Spinal cord (tissue), 10 donors: ENCODE results near the gene LASP1. TPM values are rescaled to one million over a fixed set of nuclear protein-coding genes. Genes with fewer than 3 reads are reported as not detected.

Experiments
- DNase-seq, 6 donors: peaks; one replicate each; pipeline versions ENCODE4 v3.0.0 to v3.0.0-alpha.2; 2013 to 2015; ENCODE audit warnings: low spot score in 6 of 6, low read depth in 4 of 6
- H3K27ac ChIP-seq: one replicate; pipeline ENCODE4 v1.5.1; 2013; ENCODE audit warnings: low read depth, low read length, control low read depth
- H3K27me3 ChIP-seq: one replicate; pipeline ENCODE4 v1.6.1; 2013; ENCODE audit warnings: low read length; ENCODE audit not compliant: control insufficient read depth, insufficient read depth
- H3K36me3 ChIP-seq: one replicate; pipeline ENCODE4 v1.6.1; 2013; ENCODE audit warnings: low read length; ENCODE audit not compliant: control insufficient read depth, insufficient read depth
- H3K4me1 ChIP-seq: one replicate; pipeline ENCODE4 v1.6.1; 2013; ENCODE audit warnings: low read length; ENCODE audit not compliant: control insufficient read depth, insufficient read depth
- H3K4me3 ChIP-seq: one replicate; pipeline ENCODE4 v1.5.1; 2013; ENCODE audit warnings: low read depth, low read length, control low read depth
- H3K9me3 ChIP-seq: one replicate; pipeline ENCODE4 v1.6.1; 2013; ENCODE audit warnings: low read length; ENCODE audit not compliant: control insufficient read depth, insufficient read depth
- WGBS: methylation state at CpG from one replicate; pipeline ENCODE4 v1.1.5; 2013; ENCODE audit warnings: missing lambda C conversion rate; ENCODE audit not compliant: insufficient coverage; 5-methylcytosine and 5-hydroxymethylcytosine counted together
- polyA plus RNA-seq, 2 donors: library from polyadenylated mRNA; unstranded; fragments of 120-200 nt; gene quantifications; one replicate each; pipeline ENCODE4 v1.2.1, GENCODE V29; 2013; ENCODE audit not compliant: insufficient read length in 2 of 2
- total RNA-seq, 2 donors: library from RNA; depleted of rRNA in 1 of 2; stranded (reverse); fragments of 120-200 nt in 1 of 2; fragments of >200 nt in 1 of 2; gene quantifications; one replicate each; pipeline versions ENCODE4 v1.2.3 to v1.2.4, GENCODE V29; 2013 to 2014
- donor health status: healthy.

Gene LASP1
- total and polyA plus RNA-seq, 4 donors, result 41.2 to 125 (median 93.9) TPM

DNA sequence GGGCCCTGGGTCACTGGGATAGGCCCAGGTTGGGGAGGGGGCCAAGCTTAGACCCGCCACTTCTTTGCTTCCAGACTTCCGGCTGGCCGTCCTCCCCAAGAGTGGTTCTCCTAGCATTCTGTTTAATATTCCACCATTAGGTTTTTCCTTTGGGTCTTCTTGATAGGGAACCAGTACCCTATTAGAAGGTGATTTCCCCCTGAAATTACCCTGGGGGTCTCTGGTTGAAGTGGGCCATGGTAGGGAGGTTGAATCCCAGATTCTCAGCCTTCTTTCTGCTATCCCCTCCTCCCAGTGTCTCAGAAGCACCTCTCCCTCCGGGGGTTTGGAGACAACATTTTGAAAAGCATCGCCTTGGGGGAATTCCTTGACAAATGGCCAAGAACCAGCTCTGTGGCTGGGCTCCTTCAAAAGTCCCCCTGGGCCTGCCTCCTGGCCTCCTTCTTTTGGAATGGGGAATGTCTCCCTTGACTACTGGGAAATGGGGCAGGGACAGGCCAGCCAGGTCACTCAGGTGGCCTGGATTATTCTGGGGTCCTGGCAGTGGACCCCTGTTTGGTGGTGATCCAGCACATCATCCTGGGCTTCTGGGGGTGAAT lies 5.7 kb downstream of the LASP1 start:
- peak in 1 of 6 donors; percentile 58 for DNase-seq
- WGBS, result 35% methylated on average over 2 of the region's 5 CpGs
- H3K27me3 ChIP-seq, result no peaks in the 10 kb centered on the region
- no peak overlapping the region for H3K4me3 ChIP-seq
- H3K36me3 ChIP-seq, result peaks cover 45% of the 10 kb centered on the region
- peaks cover 87% of the 10 kb centered on the region for H3K4me1 ChIP-seq
- peak overlapping the region; percentile 78 for H3K27ac ChIP-seq
- H3K9me3 ChIP-seq, result no peaks in the 10 kb centered on the region

DNA sequence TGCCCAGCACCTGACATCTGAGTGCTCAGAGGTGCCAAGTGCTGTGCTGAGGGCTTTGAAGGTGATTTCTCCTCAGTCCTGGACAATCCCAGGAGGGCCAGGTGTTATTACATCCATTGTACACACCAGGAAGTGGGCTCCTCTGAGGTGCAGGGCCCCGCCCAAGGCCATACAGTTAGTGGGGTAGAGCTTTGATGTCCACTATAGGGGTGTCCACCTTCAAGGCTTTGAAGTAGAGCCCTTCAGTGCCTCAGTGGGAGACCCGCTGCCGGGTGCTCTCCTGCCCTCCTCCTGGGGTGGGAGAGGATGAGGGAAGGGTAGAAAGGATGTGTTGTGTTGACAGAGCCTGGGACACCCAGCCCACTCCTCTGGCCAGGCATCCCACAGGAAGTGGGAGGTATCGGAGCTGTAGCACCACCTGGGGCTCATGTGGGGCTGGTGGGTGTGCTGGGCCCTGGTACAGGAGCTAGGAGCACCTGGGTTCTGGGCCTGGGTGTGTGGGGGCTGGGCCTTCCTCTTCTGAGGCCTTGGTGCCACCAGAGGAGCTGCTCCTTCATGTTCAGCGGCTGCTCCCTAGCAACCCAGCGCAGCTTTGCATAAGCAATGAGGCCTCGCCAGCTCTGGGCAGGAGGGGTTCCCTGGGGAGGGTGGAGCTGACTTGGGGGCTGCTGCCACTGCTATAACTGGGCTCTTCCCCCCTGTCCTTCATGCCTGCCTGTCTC lies 7.4 kb downstream of the LASP1 start:
- 24% methylated on average over 7 of the region's 7 CpGs for WGBS
- DNase-seq, result peak in 2 of 6 donors; percentile 53 to 71
- Histone ChIP-seq H3K4me1 (peaks cover 89% of the 10 kb centered on the region), H3K27ac (peak overlapping the region; percentile 45), H3K4me3 (no peak overlapping the region), H3K36me3 (peaks cover 57% of the 10 kb centered on the region), H3K27me3 (no peaks in the 10 kb centered on the region), H3K9me3 (no peaks in the 10 kb centered on the region)

DNA sequence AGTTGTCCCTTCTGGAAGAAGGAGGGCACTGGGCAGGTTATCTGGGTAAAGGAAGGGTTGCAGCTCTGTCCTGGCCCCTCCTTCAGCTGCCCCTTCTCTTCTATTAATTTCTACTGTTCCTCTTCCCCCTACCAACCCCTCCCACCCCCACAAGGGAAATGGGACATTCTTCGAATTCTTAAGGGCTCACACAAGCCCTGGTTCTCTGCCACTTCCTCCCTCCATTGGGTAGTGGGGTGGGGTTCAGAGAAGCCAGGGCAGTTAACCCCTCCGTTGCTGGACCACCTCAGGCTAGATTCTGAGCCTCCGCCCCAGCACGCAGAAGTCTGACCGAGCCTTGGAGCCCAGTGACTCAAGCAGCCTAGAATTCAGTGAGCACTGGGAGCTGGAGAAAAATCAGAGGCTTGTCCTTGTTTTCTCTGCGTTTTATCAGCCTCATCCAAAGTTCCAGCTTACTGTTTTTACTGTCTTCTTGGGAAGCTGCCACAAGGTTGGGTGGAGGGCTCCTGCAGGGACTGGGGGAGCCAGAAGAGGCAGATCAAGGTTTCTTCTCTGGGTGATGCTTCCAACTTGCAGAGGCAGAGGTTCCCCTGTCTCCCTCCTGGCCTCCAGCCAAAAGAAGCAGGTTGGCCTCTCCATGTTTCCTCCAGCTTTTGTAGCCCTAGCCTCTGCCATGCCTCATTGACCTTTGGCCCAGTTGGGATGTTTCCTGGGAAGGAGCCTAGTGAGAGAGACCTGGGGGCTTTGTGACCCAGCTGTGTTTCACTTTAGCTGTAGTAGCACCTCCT lies 10.2 kb downstream of the LASP1 start:
- Histone ChIP-seq H3K4me1 (peaks cover 89% of the 10 kb centered on the region), H3K9me3 (no peaks in the 10 kb centered on the region), H3K27me3 (no peaks in the 10 kb centered on the region), H3K36me3 (peaks cover 62% of the 10 kb centered on the region), H3K4me3 (no peak overlapping the region), H3K27ac (peak overlapping the region; percentile 87)
- peak in 1 of 6 donors; percentile 79 for DNase-seq
- WGBS, result 41% methylated on average over 4 of the region's 6 CpGs

DNA sequence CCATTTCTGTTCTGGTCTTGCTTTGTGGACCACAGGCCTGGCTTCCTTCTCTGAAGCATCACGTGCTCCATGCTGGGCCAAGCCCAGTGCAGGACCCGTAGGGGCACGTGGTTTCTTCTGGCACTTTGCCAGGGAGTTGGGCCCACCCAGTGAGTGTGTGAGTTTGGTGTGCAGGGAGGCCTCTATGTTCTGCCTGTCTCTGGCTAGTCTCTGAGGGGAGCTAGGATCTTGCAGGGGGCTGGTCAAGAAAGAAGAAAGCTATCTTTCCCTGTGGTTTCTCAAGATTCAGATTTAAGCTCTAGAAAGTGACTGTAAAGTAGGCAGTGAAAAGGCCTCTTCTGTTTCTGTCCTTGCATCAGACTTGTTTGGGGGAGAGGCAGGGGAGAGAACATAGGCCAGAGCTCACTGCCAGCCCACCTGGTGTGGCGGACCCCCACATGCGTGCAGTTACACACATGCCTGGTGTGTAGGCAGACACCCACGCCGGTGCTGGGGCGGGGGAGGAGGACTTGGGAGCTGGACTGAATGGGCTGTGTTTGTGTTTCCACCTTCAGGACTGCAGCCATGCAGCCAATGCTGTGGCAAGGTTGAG lies 11.8 kb downstream of the LASP1 start:
- Histone ChIP-seq H3K36me3 (peaks cover 64% of the 10 kb centered on the region), H3K27me3 (no peaks in the 10 kb centered on the region), H3K9me3 (no peaks in the 10 kb centered on the region), H3K4me1 (peaks cover 91% of the 10 kb centered on the region), H3K4me3 (peak overlapping the region; percentile 9), H3K27ac (peak overlapping the region; percentile 87)
- DNase-seq, result peak in 3 of 6 donors; percentile 53 to 91 (median 83)
- 22% methylated on average over 8 of the region's 8 CpGs for WGBS

DNA sequence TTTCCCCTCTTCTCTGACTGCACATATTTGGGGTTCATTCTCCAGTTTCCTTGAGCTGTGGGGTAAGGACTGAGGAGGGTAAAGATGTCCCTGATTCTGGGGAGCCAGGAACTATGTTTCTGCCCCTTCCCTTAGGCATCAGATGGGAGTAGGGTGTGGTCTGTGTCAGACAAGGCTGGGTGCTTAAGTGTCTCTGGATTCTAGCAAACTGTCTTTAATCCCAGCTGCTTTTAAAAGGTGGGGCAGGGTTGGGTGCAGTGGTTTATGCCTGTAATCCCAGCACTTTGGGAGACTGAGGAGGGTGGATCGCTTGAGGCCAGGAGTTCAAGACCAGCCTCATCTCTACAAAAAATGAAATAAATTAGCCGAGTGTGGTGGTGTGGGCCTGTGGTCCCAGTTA lies 13.0 kb downstream of the LASP1 start:
- Histone ChIP-seq H3K9me3 (no peaks in the 10 kb centered on the region), H3K4me3 (no peak overlapping the region), H3K36me3 (peaks cover 62% of the 10 kb centered on the region), H3K27ac (peak overlapping the region; percentile 91), H3K27me3 (no peaks in the 10 kb centered on the region), H3K4me1 (peaks cover 91% of the 10 kb centered on the region)
- DNase-seq, result no peak
- WGBS, result 80% methylated on average over 1 of the region's 2 CpGs

DNA sequence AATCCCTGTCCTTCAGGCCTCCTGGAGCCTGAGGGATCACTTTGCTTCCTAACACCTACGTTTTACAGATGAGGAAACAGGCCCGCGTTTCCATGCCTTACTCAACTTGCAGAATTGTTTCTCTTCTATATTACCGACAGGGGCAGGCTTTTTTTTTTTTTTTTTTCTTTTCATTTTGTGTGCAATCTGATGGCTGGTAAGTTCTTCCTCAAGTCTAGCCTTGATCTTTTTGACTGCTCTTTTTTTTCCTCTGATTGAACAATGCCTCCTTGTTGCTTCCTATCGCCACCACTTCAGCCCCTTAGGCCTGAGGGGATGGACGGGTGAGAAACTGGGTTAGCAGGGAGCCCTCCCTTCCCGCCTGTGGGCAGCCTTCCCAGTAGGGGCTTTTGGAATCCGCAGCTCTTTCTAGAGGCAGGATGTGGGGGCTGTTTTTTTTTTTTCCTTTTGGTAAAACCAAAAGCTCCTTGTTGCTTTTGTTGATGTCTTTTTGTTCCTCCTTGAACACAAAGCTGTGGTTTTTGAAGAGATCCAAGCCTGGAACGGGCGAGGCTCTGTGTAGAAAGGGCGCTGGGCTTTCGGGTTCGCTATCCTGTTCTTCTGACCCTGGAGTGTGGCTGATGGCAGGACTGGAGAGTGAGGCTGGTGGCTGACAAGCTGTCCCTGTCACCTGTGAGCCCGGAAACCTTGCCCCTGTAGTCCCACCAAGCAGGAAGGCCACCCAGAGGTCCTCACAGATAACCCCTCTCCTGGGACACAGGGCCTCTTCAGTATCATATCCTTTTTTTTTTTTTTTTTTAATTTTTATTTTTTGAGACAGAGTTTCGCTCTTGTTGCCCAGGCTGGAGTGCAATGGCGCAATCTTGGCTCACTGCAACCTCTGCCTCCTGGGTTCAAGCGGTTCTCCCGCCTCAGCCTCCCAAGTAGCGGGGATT lies 14.0 kb downstream of the LASP1 start:
- Histone ChIP-seq H3K27ac (peak overlapping the region; percentile 91), H3K4me1 (peaks cover 90% of the 10 kb centered on the region), H3K27me3 (no peaks in the 10 kb centered on the region), H3K36me3 (peaks cover 60% of the 10 kb centered on the region), H3K4me3 (no peak overlapping the region), H3K9me3 (no peaks in the 10 kb centered on the region)
- DNase-seq, result peak in 3 of 6 donors; percentile 63 to 91 (median 85)
- 33% methylated on average over 7 of the region's 19 CpGs for WGBS

DNA sequence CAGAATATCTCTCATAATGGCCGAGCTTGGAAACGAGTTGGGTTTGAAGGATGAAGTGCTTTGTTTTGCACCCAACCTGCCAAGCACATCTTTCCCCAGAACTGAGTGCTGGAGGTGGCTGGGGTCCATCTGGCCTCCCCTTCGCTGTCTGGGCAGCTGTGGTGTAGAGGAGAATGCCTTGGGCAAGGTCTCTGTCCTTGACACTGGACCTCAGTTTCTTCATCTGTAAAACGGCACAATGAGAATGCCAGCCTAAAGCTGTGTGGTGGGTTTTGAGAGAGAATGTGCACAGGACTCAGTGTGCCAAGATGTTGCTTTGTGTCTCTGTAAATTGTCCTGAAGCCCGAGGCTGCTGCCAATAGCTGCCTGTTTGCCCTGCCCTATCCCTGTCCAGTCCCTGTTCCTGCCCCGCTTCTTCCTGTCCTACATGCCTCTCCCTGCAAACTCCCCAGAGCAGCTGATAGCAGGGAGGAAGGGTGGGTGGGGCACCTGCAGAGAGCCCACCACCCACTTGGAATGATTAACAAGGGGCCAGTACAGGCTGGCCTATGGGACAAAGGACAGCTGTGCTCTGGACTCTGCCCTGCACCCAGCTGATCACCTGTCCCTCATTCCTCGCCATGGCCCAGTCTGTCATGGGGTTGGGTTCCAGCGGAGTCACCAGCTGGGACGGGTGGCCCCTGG lies 15.3 kb downstream of the LASP1 start:
- H3K4me1 ChIP-seq, result peaks cover 88% of the 10 kb centered on the region
- 48% methylated on average over 6 of the region's 9 CpGs for WGBS
- DNase-seq, result no peak
- H3K27me3 ChIP-seq, result no peaks in the 10 kb centered on the region
- H3K4me3 ChIP-seq, result no peak overlapping the region
- H3K36me3 ChIP-seq, result peaks cover 55% of the 10 kb centered on the region
- peak overlapping the region; percentile 69 for H3K27ac ChIP-seq
- H3K9me3 ChIP-seq, result no peaks in the 10 kb centered on the region

DNA sequence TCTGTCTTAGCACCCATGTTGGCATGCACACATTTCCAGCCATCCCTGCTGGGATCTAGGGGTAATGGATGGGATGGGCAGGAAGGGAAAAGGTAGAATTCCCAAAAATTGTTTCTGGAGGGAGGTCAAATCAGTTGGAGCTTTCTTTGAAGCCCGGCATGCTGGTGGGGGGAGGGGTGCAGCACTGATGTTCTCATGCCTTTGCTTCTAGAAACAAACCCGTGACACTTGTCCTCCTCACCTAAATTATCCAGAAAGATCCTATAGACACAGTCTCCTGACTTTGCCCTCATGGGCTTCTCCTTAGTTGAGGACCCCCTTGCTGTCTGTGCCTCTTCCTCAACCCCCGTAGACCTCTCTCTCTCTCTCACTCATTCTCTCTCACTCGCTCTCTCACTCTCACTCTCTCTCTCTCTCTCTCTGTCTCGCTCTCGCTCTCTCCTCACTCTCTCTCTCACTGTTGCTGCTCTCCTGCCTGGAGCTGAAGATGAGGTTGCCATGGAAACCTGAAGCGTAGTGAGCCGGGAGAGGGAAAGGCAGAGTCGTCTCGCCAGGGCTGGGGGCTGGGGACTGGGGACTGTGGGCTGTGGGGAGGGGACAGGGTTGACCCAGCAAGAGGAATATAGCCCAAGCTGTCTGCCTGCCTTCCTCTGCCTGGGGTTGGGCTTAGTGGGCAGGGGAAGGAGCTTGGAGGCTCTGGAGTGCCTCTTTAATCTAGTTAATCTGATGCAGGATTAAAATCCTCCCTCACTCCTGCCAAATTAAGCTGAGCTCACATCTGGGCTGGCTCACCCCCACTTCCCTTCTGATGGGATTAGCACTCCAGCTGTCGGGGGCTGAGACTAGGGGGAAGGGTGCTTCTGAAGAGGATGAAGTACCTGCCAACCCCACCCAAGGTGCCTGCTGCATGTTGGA lies 16.1 kb downstream of the LASP1 start:
- Histone ChIP-seq H3K9me3 (no peaks in the 10 kb centered on the region), H3K4me3 (no peak overlapping the region), H3K27me3 (no peaks in the 10 kb centered on the region), H3K36me3 (peaks cover 55% of the 10 kb centered on the region), H3K4me1 (peaks cover 80% of the 10 kb centered on the region), H3K27ac (peak overlapping the region; percentile 69)
- DNase-seq, result peak in 5 of 6 donors; percentile 79 to 99 (median 88)
- 1% methylated on average over 8 of the region's 11 CpGs for WGBS
